GM12801 (cell line): ENCODE data around the gene MAGEA3.

ENCODE experiments used
- TF ChIP-seq, protein P1 (sequence below): IDR thresholded peaks from one replicate; pipeline ENCODE4 v1.5.1; 2011; ENCODE audit warnings: control low read depth; ENCODE audit not compliant: insufficient read length; ENCODE audit errors: extremely low read depth

MAGEA3 gene

DNA sequence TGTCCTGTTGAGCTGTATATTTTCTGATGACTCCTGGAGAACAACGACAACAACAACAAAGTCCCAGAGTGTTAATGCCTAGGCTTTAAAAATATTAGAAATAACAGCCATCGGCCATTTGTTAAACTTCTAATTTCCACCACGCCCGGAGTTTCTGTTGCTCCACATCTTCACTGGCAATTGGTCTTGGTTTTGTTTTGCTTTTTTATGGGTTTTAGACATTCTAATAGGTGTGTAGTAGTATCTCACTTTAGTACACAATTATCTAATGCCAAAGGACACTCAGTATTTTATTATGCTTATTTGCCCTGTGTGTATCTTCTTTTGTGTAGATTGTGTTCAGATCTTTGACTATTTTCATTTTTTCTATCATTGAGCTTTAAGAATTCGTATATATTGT, 40.0 kb downstream of the MAGEA3 start:
- TF ChIP-seq, protein P1, sequence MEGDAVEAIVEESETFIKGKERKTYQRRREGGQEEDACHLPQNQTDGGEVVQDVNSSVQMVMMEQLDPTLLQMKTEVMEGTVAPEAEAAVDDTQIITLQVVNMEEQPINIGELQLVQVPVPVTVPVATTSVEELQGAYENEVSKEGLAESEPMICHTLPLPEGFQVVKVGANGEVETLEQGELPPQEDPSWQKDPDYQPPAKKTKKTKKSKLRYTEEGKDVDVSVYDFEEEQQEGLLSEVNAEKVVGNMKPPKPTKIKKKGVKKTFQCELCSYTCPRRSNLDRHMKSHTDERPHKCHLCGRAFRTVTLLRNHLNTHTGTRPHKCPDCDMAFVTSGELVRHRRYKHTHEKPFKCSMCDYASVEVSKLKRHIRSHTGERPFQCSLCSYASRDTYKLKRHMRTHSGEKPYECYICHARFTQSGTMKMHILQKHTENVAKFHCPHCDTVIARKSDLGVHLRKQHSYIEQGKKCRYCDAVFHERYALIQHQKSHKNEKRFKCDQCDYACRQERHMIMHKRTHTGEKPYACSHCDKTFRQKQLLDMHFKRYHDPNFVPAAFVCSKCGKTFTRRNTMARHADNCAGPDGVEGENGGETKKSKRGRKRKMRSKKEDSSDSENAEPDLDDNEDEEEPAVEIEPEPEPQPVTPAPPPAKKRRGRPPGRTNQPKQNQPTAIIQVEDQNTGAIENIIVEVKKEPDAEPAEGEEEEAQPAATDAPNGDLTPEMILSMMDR: no peak
